ENCODE results near the gene CTSE.

The CTSE gene

DNA sequence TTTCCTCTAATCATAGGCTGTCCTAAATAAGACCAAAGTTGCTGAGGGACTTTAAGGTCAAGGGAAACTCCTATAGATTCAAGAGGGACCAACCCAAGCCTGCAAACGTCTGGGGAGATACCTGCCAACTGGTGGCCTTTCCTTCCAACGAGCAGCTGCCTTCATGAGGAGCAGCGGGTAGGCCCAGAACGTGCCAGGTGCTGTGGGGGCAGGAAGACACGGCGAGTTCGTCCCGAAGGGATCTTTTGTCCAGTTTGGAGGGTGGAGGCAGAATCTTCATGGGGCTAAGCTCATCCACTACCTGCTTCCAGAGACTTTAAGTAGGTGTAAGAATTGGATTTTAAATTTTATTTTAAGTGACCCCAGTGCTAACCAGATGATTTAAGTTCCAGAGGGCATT is 54.5 kb downstream of the CTSE start:
- no peak overlapping the region for H3K27ac ChIP-seq (replicated peaks)
- DNase-seq (ENCODE audit: low read depth in 1 of 2, low spot score in 1 of 2), result no peak
- TF ChIP-seq POLR2AphosphoS5 (IDR thresholded peaks at IDR 0.05; ENCODE audit: low read depth) (no peak), SPI1 (IDR thresholded peaks at IDR 0.05; ENCODE audit: borderline replicate concordance, low read depth) (no peak), GABPA (IDR thresholded peaks at IDR 0.05; ENCODE audit: low read depth) (no peak)
- TF ChIP-seq, protein P1, sequence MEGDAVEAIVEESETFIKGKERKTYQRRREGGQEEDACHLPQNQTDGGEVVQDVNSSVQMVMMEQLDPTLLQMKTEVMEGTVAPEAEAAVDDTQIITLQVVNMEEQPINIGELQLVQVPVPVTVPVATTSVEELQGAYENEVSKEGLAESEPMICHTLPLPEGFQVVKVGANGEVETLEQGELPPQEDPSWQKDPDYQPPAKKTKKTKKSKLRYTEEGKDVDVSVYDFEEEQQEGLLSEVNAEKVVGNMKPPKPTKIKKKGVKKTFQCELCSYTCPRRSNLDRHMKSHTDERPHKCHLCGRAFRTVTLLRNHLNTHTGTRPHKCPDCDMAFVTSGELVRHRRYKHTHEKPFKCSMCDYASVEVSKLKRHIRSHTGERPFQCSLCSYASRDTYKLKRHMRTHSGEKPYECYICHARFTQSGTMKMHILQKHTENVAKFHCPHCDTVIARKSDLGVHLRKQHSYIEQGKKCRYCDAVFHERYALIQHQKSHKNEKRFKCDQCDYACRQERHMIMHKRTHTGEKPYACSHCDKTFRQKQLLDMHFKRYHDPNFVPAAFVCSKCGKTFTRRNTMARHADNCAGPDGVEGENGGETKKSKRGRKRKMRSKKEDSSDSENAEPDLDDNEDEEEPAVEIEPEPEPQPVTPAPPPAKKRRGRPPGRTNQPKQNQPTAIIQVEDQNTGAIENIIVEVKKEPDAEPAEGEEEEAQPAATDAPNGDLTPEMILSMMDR (IDR thresholded peaks at IDR 0.05; ENCODE audit: insufficient read depth, low read length), result no peak
- TF ChIP-seq, protein P2, sequence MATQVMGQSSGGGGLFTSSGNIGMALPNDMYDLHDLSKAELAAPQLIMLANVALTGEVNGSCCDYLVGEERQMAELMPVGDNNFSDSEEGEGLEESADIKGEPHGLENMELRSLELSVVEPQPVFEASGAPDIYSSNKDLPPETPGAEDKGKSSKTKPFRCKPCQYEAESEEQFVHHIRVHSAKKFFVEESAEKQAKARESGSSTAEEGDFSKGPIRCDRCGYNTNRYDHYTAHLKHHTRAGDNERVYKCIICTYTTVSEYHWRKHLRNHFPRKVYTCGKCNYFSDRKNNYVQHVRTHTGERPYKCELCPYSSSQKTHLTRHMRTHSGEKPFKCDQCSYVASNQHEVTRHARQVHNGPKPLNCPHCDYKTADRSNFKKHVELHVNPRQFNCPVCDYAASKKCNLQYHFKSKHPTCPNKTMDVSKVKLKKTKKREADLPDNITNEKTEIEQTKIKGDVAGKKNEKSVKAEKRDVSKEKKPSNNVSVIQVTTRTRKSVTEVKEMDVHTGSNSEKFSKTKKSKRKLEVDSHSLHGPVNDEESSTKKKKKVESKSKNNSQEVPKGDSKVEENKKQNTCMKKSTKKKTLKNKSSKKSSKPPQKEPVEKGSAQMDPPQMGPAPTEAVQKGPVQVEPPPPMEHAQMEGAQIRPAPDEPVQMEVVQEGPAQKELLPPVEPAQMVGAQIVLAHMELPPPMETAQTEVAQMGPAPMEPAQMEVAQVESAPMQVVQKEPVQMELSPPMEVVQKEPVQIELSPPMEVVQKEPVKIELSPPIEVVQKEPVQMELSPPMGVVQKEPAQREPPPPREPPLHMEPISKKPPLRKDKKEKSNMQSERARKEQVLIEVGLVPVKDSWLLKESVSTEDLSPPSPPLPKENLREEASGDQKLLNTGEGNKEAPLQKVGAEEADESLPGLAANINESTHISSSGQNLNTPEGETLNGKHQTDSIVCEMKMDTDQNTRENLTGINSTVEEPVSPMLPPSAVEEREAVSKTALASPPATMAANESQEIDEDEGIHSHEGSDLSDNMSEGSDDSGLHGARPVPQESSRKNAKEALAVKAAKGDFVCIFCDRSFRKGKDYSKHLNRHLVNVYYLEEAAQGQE (IDR thresholded peaks at IDR 0.05; ENCODE audit: insufficient replicate concordance, low read depth), result no peak
- no peak overlapping the region for H3K4me3 ChIP-seq (replicated peaks; ENCODE audit: insufficient read depth, low read length)
- H3K27me3 ChIP-seq (ENCODE audit: insufficient read depth, poor library complexity, severe bottlenecking), result no peaks in the 10 kb centered on the region

DNA sequence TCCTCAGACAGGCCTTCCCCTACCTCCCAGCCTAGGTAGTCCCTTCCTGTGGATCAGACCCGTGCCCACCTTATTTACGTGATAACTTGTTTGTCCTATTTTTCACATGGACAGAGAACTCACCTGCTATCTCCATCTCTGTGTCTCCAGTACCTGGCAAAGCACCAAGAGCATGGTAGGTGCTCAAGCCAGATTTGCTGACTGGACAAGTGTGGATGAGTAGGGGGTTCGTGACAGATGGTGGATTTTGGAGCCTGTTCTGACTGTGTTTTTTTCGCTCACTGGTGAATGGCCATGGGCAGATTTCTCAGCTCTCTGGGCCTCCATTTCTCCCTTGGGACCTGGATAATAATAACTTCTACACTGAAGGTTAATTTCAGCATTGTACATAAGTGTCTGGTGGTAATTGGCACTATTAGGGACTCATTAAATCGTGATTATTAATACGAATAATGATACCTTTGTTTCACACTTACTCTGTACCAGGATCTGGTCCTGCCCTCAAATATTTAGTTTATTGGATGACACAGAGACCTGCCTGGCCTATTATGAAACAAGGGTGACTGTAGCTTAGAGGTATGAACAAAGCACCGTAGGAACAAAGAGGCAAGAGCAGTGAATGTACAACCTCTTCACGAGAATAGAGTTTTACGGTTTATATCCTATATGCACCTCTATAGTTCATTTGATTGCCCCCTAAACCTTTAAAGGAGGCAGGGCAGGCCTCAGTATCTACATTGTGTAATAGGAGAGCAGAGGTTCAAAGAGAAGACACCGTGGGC is 56.0 kb downstream of the CTSE start:
- TF ChIP-seq SPI1 (IDR thresholded peaks at IDR 0.05; ENCODE audit: borderline replicate concordance, low read depth) (no peak), POLR2AphosphoS5 (IDR thresholded peaks at IDR 0.05; ENCODE audit: low read depth) (no peak), GABPA (IDR thresholded peaks at IDR 0.05; ENCODE audit: low read depth) (no peak)
- TF ChIP-seq, protein P1 (IDR thresholded peaks at IDR 0.05; ENCODE audit: insufficient read depth, low read length), result no peak
- TF ChIP-seq, protein P2 (IDR thresholded peaks at IDR 0.05; ENCODE audit: insufficient replicate concordance, low read depth), result no peak
- no peak for DNase-seq (ENCODE audit: low read depth in 1 of 2, low spot score in 1 of 2)
- Histone ChIP-seq H3K4me3 (replicated peaks; ENCODE audit: insufficient read depth, low read length) (no peak overlapping the region), H3K27ac (replicated peaks) (no peak overlapping the region), H3K27me3 (ENCODE audit: insufficient read depth, poor library complexity, severe bottlenecking) (no peaks in the 10 kb centered on the region)

DNA sequence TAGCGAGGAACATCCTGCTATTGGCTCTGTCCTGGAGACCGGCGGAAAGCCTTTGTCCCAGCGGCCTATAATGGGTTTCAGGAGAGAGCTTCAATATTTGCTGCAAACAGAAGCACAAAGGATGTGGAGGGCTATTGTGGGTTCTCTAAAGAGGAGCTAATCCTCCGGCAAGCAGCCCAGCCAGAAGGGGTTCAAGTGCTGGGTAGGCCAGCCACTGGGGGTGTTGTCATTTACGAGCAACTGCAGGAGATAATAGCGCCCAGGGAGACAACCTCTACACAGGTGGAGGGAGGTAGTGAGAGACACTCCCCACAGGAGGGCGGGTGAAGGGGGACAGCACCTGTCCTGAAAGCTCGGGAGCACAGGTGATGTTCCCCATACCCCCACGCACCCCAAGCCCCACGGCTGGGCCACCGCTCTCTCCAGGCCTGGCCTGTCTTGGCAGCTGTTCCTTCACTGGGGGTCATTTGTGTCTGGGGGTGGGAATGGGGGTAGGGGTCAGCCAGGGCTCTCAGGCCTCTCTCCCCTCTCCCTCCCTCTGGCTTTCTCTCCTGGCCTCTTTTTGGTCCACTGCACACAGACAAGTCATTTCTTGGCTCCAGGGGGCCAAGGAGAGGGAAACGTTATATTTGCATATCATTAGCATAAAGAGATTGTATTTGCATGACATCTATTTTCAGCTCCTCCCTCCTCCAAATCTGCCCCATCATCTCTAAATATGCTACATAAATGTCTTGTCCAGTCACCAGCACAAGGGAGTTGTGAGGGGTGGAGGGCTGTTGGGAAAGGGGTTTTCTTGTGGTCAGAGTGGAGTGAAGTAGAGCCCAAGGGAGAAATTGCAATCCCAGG is 58.4 kb downstream of the CTSE start:
- DNase-seq (ENCODE audit: low read depth in 1 of 2, low spot score in 1 of 2), result no peak
- no peak for TF ChIP-seq POLR2AphosphoS5 (IDR thresholded peaks at IDR 0.05; ENCODE audit: low read depth)
- TF ChIP-seq, protein P2 (IDR thresholded peaks at IDR 0.05; ENCODE audit: insufficient replicate concordance, low read depth), result no peak
- no peak for TF ChIP-seq SPI1 (IDR thresholded peaks at IDR 0.05; ENCODE audit: borderline replicate concordance, low read depth)
- no peak for TF ChIP-seq GABPA (IDR thresholded peaks at IDR 0.05; ENCODE audit: low read depth)
- TF ChIP-seq, protein P1 (IDR thresholded peaks at IDR 0.05; ENCODE audit: insufficient read depth, low read length), result no peak
- Histone ChIP-seq H3K4me3 (replicated peaks; ENCODE audit: insufficient read depth, low read length) (no peak overlapping the region), H3K27me3 (ENCODE audit: insufficient read depth, poor library complexity, severe bottlenecking) (no peaks in the 10 kb centered on the region), H3K27ac (replicated peaks) (no peak overlapping the region)
